Ishikawa (cell line): ENCODE measurements around the gene FBXL17.

ENCODE experiments used
- CEBPB ChIP-seq: IDR thresholded peaks from 2 replicates; pipeline ENCODE4 v1.6.1; 2012
- CREB1 ChIP-seq: IDR thresholded peaks from 2 replicates; pipeline ENCODE4 v1.6.1; 2012; ENCODE audit warnings: low read depth
- EGR1 ChIP-seq: IDR thresholded peaks from 2 replicates; pipeline ENCODE4 v1.6.1; 2012
- EP300 ChIP-seq: IDR thresholded peaks from 2 replicates; pipeline ENCODE4 v1.6.1; 2012; ENCODE audit warnings: borderline replicate concordance
- FOXM1 ChIP-seq: IDR thresholded peaks from 2 replicates; pipeline ENCODE4 v1.6.1; 2012; ENCODE audit warnings: low read depth, borderline replicate concordance
- NFIC ChIP-seq: IDR thresholded peaks from 2 replicates; pipeline ENCODE4 v1.6.1; 2012
- RAD21 ChIP-seq: IDR thresholded peaks from 2 replicates; pipeline ENCODE4 v1.6.1; 2012; ENCODE audit warnings: low read depth
- REST ChIP-seq: IDR thresholded peaks from 2 replicates; pipeline ENCODE4 v1.6.1; 2012; ENCODE audit warnings: low read depth, mild to moderate bottlenecking
- TAF1 ChIP-seq: IDR thresholded peaks from 2 replicates; pipeline ENCODE4 v1.6.1; 2012; ENCODE audit warnings: low read depth, mild to moderate bottlenecking
- TCF12 ChIP-seq: IDR thresholded peaks from 2 replicates; pipeline ENCODE4 v1.6.1; 2012; ENCODE audit warnings: low read depth
- TEAD4 ChIP-seq: IDR thresholded peaks from 2 replicates; pipeline ENCODE4 v1.6.1; 2012
- YY1 ChIP-seq: IDR thresholded peaks from 2 replicates; pipeline ENCODE4 v1.6.1; 2012; ENCODE audit warnings: low read depth
- ZBTB7A ChIP-seq: IDR thresholded peaks from 2 replicates; pipeline ENCODE4 v1.6.1; 2012; ENCODE audit warnings: low read depth
- TF ChIP-seq, protein P1 (sequence below): IDR thresholded peaks from 2 replicates; pipeline ENCODE4 v1.6.1; 2012
- TF ChIP-seq, protein P2 (sequence below): IDR thresholded peaks from 2 replicates; pipeline ENCODE4 v1.6.1; 2012

The FBXL17 gene

DNA sequence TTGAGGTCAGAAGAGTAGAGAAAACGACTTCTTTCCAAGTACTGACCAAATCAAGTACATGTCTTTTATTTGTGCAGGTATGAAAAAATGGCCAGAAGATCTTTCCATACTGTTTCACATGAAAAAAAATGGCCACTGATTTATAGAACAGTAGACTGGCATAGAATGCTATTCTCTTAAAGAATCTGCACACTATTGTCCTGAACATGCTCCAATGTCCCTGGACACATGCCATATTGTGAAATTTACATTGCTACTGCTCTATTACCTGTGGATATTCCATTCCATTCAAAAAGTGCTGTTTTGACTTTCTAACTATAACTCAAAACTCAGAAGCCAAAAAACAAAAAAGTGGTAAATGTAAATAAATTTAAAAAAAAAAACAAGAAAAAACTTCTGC lies 60.6 kb downstream of the FBXL17 start:
- TF ChIP-seq TCF12 (peak; percentile 81), TAF1 (peak; percentile 24; the same call in 1 of the 2 replicates), RAD21 (no peak), EP300 (peak; percentile 95), FOXM1 (peak; percentile 86), YY1 (peak; percentile 72; the same call in 1 of the 2 replicates), NFIC (peak; percentile 97), TEAD4 (peak; percentile 96), CEBPB (peak; percentile 97), ZBTB7A (no peak), EGR1 (no peak), REST (no peak)
- TF ChIP-seq, protein P1, sequence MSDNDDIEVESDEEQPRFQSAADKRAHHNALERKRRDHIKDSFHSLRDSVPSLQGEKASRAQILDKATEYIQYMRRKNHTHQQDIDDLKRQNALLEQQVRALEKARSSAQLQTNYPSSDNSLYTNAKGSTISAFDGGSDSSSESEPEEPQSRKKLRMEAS, result peak; percentile 42

- no peak for TF ChIP-seq TAF1
- peak; percentile 73 for TF ChIP-seq NFIC
Measured at GRCh38 chr5:108320231-108320630, 61.7 kb downstream of the FBXL17 start.

GRCh38 chr5:108315829-108316228 lies 66.1 kb downstream of the FBXL17 start:
- TF ChIP-seq TCF12 (no peak), TEAD4 (peak; percentile 73), CREB1 (no peak), EGR1 (no peak), YY1 (no peak), NFIC (no peak), FOXM1 (0 out of 2 replicates have a peak, but pooled peaks have one; percentile 43), CEBPB (no peak), EP300 (peak; percentile 59; the same call in 1 of the 2 replicates), ZBTB7A (no peak), TAF1 (no peak), RAD21 (no peak), REST (no peak)
- TF ChIP-seq, protein P1, result no peak
- TF ChIP-seq, protein P2, sequence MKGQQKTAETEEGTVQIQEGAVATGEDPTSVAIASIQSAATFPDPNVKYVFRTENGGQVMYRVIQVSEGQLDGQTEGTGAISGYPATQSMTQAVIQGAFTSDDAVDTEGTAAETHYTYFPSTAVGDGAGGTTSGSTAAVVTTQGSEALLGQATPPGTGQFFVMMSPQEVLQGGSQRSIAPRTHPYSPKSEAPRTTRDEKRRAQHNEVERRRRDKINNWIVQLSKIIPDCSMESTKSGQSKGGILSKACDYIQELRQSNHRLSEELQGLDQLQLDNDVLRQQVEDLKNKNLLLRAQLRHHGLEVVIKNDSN, result no peak

GRCh38 chr5:108312258-108312657 lies 69.6 kb downstream of the FBXL17 start:
- no peak for TF ChIP-seq TCF12
- TF ChIP-seq, protein P1, result no peak

- TF ChIP-seq REST (no peak), NFIC (peak; percentile 55)
Measured at GRCh38 chr5:108311682-108312081, 70.2 kb downstream of the FBXL17 start.

GRCh38 chr5:108303611-108304010 lies 78.3 kb downstream of the FBXL17 start:
- TF ChIP-seq, protein P1, result no peak
- TF ChIP-seq FOXM1, result no peak
- TF ChIP-seq CEBPB, result no peak
- TF ChIP-seq CREB1, result no peak
- no peak for TF ChIP-seq TEAD4
- TF ChIP-seq EP300, result no peak
- TF ChIP-seq NFIC, result no peak
- TF ChIP-seq TCF12, result no peak
- TF ChIP-seq RAD21, result no peak
- TF ChIP-seq, protein P2, result no peak
- no peak for TF ChIP-seq ZBTB7A
- no peak for TF ChIP-seq EGR1
